Stomach smooth muscle (tissue), 2 donors: ENCODE measurements around the gene GPATCH2.
"Not testable (repeated sequence)": the region's sequence is repeated elsewhere in the genome, so short reads cannot be mapped to it uniquely, and the experiment has no call there.

ENCODE experiments used
- H3K27ac ChIP-seq: one replicate; pipeline ENCODE4 v1.7.0; 2013; ENCODE audit warnings: mild to moderate bottlenecking, low read length, inconsistent platforms
- H3K27me3 ChIP-seq, 2 donors: one replicate each; pipeline ENCODE4 v1.7.0; 2013; ENCODE audit warnings: low read length in 2 of 2; ENCODE audit not compliant: insufficient read depth in 2 of 2, control insufficient read depth in 1 of 2
- H3K36me3 ChIP-seq, 2 donors: one replicate each; pipeline ENCODE4 v1.7.0; 2013; ENCODE audit warnings: low read length in 2 of 2; ENCODE audit not compliant: control insufficient read depth in 2 of 2, insufficient read depth in 2 of 2
- H3K4me1 ChIP-seq: one replicate; pipeline ENCODE4 v1.7.0; 2013; ENCODE audit warnings: low read length; ENCODE audit not compliant: control insufficient read depth, insufficient read depth
- H3K4me3 ChIP-seq, 2 donors: one replicate each; pipeline ENCODE4 v1.7.0; 2013; ENCODE audit warnings: low read length in 2 of 2
- H3K9ac ChIP-seq, 2 donors: one replicate each; pipeline ENCODE4 v1.7.0; 2013; ENCODE audit warnings: low read length in 2 of 2, mild to moderate bottlenecking in 1 of 2
- H3K9me3 ChIP-seq, 2 donors: one replicate each; pipeline ENCODE4 v1.7.0; 2013; ENCODE audit warnings: low read length in 2 of 2; ENCODE audit not compliant: control insufficient read depth in 2 of 2
- donor health status: healthy.
- donor health status: Pancreatic carcinoma.

The GPATCH2 gene

DNA sequence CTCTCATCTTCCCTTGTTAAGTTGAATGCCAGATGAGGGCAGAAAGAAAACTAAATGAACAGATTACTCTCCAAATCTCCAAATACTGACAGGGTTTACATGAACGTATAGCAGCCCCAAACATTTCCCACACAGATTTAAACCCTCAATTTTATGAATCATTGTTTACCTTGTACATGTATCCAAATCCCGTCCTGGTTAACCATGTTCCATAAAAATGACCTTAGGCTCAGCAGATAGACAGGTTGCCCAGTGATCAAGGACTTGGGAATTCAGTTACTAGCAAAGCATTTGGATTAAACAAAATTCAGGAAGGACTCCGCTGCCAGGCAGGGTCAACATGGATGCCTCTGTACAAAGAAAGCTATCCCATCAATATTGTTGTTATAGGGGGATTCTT, 213.5 kb downstream of the GPATCH2 start:
- Histone ChIP-seq H3K9me3 (no peaks in the 10 kb centered on the region), H3K36me3 (no peaks in the 10 kb centered on the region), H3K9ac (no peak overlapping the region), H3K27ac (no peak overlapping the region), H3K4me1 (peaks cover 4% of the 10 kb centered on the region), H3K27me3 (no peaks in the 10 kb centered on the region), H3K4me3 (no peak overlapping the region)

DNA sequence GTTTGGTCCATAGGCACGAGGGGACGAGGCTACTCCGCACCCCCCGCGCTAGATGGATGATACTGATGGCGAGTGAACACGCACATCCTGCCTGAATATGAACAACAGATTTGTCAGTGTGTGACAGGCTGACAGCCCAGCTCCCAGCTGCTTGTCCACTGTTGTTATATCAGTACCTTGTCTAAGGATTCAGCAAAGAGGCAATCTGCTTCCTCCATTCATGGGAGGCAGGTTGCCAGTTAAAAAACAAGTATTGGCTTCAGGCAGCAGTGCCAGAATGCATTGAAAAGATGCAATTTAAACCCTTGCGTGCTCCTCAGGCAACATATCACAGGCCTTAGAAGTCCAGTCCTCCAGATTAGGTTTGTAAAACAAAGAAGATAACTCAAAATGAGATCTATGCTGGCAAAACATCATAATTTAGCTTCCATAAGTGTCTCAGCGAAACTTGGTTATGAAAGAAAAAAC, 223.3 kb downstream of the GPATCH2 start:
- no peaks in the 10 kb centered on the region for H3K27me3 ChIP-seq
- peaks cover 4% of the 10 kb centered on the region for H3K4me1 ChIP-seq
- H3K9ac ChIP-seq: peak overlapping the region; percentile 3 to 31
- H3K36me3 ChIP-seq: no peaks in the 10 kb centered on the region
- no peaks in the 10 kb centered on the region for H3K9me3 ChIP-seq
- peak overlapping the region; percentile 45 to 49 for H3K4me3 ChIP-seq
- no peak overlapping the region for H3K27ac ChIP-seq

DNA sequence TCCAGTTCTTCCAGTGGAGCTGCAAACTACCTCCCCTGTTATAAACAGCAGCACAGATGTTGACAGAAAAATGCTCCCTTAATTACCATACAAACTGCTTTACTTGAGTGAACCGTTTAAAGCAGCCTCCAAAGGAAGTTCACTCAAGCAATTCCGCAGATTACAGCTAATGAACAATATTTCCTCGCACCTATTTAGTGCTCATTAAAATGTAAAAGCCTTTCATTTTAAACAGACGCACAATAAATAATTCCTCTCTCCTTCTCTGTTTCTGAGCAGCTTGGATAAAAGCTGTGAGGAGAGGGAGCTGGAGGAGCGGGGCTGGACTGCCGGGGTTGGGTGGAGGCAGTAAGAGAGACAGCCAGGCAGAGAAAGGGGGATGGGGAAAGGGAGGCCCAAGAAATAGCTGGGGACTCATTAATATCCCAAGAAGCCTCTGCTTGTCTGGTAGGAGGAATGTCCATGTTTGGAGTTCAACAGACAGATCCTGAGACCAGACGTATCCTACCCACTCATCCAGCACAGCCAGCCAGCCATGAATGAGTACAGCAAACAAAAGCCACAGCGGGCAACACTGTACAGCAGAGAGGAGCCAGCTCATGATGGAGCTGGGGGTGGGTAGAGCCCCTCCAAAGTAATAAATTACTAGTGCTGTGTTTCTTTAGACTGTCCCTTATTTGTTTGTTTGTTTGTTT, 227.7 kb downstream of the GPATCH2 start:
- Histone ChIP-seq H3K27ac (no peak overlapping the region), H3K9ac (no peak overlapping the region), H3K4me3 (no peak overlapping the region), H3K4me1 (peaks cover 4% of the 10 kb centered on the region), H3K27me3 (no peaks in the 10 kb centered on the region), H3K36me3 (no peaks in the 10 kb centered on the region), H3K9me3 (no peaks in the 10 kb centered on the region)

DNA sequence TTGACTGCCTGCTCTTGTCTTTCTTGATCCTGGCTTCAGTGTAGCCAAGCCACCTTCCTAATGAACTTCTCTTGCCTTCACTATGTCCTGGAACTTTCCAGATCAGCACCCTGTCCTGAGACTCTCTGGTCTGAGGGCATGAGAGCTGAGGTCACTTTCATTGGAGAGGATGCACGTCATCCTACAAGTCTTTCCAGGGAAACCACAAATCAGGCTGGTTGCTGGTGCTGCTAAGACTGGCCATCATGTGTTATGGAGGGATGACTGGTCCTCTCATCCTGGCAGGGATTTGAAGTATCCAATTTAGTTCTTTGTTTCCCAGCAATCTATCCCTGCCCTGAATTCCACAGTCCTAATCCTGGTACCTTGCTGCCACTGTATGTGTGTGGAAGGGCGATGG, 228.6 kb downstream of the GPATCH2 start:
- no peak overlapping the region for H3K4me3 ChIP-seq
- peaks cover under 1% of the 10 kb centered on the region for H3K4me1 ChIP-seq
- no peaks in the 10 kb centered on the region for H3K27me3 ChIP-seq
- H3K9me3 ChIP-seq: no peaks in the 10 kb centered on the region
- H3K27ac ChIP-seq: no peak overlapping the region
- no peak overlapping the region for H3K9ac ChIP-seq
- no peaks in the 10 kb centered on the region for H3K36me3 ChIP-seq

DNA sequence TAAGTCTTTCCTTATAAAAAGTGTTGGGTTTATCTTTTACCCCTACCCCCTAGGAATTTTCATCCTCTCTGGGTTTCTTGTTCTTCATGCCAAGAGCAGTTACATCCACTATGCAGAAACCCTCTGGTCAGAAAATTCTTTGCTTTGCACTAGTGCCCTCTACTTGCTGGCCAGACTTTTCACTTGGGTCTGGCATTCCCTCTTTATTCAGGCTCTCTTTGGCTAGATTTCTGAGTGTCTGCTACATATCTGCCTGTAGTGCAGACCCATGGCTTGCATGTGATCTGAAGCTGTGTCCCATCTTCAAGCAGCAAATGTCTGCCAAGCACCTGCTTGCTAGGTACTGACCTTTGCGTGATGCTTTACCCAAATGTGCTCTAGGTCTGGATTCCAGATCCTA, 237.0 kb downstream of the GPATCH2 start:
- Histone ChIP-seq H3K9me3 (no peaks in the 10 kb centered on the region), H3K9ac (no peak overlapping the region), H3K27me3 (no peaks in the 10 kb centered on the region), H3K36me3 (no peaks in the 10 kb centered on the region), H3K27ac (no peak overlapping the region), H3K4me1 (no peaks in the 10 kb centered on the region), H3K4me3 (no peak overlapping the region)

DNA sequence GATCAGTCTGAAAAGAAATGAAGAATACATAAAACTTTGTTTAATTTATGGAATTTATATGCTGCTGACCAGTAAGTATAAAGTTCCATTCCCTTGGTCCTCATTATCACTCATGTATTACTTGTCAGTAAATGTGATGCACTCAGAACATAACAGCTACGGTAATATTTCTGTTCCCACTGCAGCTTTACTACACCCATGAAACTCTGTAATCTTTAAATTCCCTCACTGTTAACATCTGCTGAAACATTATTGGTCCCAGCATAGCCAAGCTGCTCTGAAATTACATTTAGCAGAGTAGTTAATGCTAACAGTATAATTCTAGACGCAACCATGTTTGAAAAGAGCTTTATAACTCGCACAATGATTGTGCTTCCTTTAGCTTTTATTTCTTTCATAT, 238.4 kb downstream of the GPATCH2 start:
- Histone ChIP-seq H3K27me3 (no peaks in the 10 kb centered on the region), H3K9me3 (no peaks in the 10 kb centered on the region), H3K4me1 (no peaks in the 10 kb centered on the region), H3K9ac (no peak overlapping the region), H3K36me3 (no peaks in the 10 kb centered on the region), H3K4me3 (no peak overlapping the region), H3K27ac (no peak overlapping the region)

DNA sequence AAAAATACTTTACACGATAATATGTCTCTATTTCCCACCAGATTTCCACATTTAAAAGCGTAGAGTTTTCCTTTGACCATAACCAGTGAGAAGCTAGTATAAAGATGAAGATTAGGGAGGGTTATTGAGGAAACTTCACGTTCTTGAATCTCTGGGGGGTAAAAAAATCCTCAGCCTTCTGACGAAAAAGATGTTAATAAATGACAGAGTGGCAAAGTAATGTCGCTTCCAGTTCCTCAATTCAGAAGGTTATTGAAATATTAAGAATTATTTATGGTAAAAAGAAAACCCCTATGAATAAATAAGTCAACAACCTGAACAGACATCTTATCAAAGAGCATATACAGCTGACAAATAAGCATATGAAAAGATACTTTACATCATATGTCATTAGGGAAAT, 241.0 kb downstream of the GPATCH2 start:
- H3K9ac ChIP-seq: no peak overlapping the region
- H3K27ac ChIP-seq: no peak overlapping the region
- no peaks in the 10 kb centered on the region for H3K4me1 ChIP-seq
- no peak overlapping the region for H3K4me3 ChIP-seq
- no peaks in the 10 kb centered on the region for H3K36me3 ChIP-seq
- no peaks in the 10 kb centered on the region for H3K27me3 ChIP-seq
- H3K9me3 ChIP-seq: no peaks in the 10 kb centered on the region

DNA sequence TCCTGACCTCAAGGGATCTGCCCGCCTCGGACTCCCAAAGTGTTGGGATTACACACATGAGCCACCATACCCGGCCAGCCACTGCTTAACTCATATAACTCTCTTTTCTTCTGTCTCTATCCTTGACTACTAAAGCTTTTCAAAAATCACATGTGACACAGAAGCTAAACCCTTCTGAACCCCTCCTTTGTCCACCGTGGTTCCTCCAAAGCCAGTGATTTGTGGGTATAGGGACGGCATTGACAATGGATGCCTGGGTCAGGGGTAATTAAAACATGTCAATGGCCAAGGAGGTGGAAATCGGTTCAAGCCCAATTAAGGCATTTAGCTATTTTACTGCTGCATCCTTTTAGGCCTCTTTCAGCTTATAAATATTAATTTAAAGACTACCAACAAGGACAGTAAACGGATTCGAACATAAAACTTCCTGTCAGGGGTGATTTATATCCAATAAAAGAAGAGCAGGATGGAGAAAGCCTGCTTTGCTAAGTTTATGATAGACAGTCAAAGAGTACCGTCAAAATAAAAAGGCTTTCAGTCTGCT, 242.3 kb downstream of the GPATCH2 start:
- no peaks in the 10 kb centered on the region for H3K4me1 ChIP-seq
- no peaks in the 10 kb centered on the region for H3K27me3 ChIP-seq
- no peak overlapping the region for H3K27ac ChIP-seq
- no peak overlapping the region for H3K9ac ChIP-seq
- H3K9me3 ChIP-seq: no peaks in the 10 kb centered on the region
- no peak overlapping the region for H3K4me3 ChIP-seq
- no peaks in the 10 kb centered on the region for H3K36me3 ChIP-seq

DNA sequence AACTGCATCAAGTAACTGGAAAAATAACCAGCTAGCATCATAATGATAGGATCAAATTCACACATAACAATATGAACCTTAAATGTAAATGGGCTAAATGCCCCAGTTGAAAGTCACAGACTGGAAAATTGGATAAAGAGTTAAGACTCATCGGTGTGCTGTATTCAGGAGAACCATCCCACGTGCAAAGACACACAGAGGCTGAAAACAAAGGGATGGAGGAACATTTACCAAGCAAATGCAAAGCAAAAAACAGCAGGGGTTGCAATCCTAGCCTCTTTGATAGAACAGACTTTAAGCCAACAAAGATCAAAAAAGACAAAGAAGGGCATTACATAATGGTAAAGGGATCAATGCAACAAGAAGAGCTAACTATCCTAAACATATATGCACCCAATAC, 249.1 kb downstream of the GPATCH2 start:
- not testable (repeated sequence) for H3K4me3 ChIP-seq

DNA sequence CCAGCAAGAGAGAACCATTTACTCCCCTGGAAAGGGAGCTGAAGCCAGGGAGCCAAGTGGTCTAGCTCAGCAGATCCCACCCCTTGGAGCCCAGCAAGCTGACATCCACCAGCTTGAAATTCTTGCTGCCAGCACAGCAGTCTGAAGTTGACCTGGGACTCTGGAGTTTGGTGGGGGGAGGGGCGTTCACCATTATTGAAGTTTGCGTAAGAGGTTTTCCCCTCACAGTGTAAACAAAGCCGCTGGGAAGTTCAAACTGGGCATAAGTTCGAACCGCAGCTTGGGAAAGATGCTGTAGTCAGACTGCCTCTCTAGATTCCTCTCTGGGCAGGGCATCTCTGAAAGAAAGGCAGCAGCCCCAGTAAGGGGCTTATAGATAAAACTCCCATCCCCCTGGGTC, 251.1 kb downstream of the GPATCH2 start:
- H3K4me1 ChIP-seq, H3K9ac ChIP-seq, H3K27me3 ChIP-seq, H3K36me3 ChIP-seq, H3K27ac ChIP-seq, H3K9me3 ChIP-seq, H3K4me3 ChIP-seq: not testable (repeated sequence)

More for the DNA sequence above, 249.1 kb downstream of the GPATCH2 start:
- not testable (repeated sequence) for H3K9ac ChIP-seq, H3K27me3 ChIP-seq, H3K36me3 ChIP-seq, H3K27ac ChIP-seq, H3K9me3 ChIP-seq, H3K4me1 ChIP-seq

DNA sequence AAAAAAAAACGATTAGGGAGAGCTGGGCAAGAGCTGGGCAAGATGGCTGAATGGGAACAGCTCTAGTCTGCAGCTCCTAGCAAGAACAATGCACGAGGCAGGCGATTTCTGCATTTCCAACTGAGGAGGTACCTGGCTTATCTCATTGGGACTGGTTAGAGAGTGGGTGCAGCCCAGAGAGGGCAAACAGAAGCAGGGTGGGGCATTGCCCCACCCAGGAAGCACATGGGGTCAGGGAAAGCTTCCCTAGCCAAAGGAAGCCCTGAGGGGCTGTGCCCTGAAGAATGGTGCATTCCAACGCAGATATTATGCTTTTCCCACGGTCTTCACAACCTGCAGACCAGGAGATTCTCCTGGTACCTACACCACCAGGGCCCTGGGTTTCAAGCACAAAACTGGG, 251.6 kb downstream of the GPATCH2 start:
- Histone ChIP-seq H3K27me3 (no peaks in the 10 kb centered on the region), H3K27ac (no peak overlapping the region), H3K9ac (no peak overlapping the region), H3K9me3 (peaks cover 4 to 6% of the 10 kb centered on the region in 2 donors), H3K4me1 (no peaks in the 10 kb centered on the region), H3K36me3 (no peaks in the 10 kb centered on the region), H3K4me3 (no peak overlapping the region)
